Activated naive CD4-positive, alpha-beta T cell treated with anti-CD3 and anti-CD28 coated beads, Interleukin-2, amount 50 U/mL, for 72 hours (primary cell): ENCODE data around the gene HSD17B8. TPM values are rescaled to one million over a fixed set of nuclear protein-coding genes. Genes with fewer than 3 reads are reported as not detected.

ENCODE experiments used
- ATAC-seq, 2 donors: fragments of 150-1000 bp; cut with Tn5 transposase; 2 replicates each; pipeline ENCODE4 v1.10.0; 2021; ENCODE audit warnings: mild to moderate bottlenecking in 2 of 2, moderate library complexity in 2 of 2
- DNase-seq, 2 donors: peaks; one replicate each; pipeline ENCODE4 v3.0.0; 2021 to 2022; ENCODE audit warnings: low spot score in 2 of 2
- H3K27ac Mint-ChIP-seq, 2 donors: one replicate each; pipeline ENCODE4 v1.8.0; 2022; ENCODE audit warnings: mild to moderate bottlenecking in 2 of 2, mixed read lengths in 2 of 2
- H3K36me3 Mint-ChIP-seq, 2 donors: one replicate each; pipeline ENCODE4 v1.8.0; 2022; ENCODE audit warnings: mixed read lengths in 2 of 2
- H3K9me3 Mint-ChIP-seq, 2 donors: one replicate each; pipeline ENCODE4 v1.8.0; 2022; ENCODE audit warnings: mixed read lengths in 2 of 2
- total RNA-seq, 2 donors: library from RNA; stranded (reverse); gene quantifications; one replicate each; pipeline ENCODE4 v1.2.3, GENCODE V29; 2022

HSD17B8 gene
- total RNA-seq, 2 donors from 2014 or later: 14.7 to 17.5 TPM

GRCh38 chr6:33169291-33170175 is 34.9 kb upstream of the HSD17B8 start:
- no peak for ATAC-seq
- Mint-ChIP-seq H3K27ac (peak overlapping the region in 1 of 2 donors; percentile 26), H3K36me3 (no peaks in the 10 kb centered on the region), H3K9me3 (no peaks in the 10 kb centered on the region)
- DNase-seq: no peak

DNA sequence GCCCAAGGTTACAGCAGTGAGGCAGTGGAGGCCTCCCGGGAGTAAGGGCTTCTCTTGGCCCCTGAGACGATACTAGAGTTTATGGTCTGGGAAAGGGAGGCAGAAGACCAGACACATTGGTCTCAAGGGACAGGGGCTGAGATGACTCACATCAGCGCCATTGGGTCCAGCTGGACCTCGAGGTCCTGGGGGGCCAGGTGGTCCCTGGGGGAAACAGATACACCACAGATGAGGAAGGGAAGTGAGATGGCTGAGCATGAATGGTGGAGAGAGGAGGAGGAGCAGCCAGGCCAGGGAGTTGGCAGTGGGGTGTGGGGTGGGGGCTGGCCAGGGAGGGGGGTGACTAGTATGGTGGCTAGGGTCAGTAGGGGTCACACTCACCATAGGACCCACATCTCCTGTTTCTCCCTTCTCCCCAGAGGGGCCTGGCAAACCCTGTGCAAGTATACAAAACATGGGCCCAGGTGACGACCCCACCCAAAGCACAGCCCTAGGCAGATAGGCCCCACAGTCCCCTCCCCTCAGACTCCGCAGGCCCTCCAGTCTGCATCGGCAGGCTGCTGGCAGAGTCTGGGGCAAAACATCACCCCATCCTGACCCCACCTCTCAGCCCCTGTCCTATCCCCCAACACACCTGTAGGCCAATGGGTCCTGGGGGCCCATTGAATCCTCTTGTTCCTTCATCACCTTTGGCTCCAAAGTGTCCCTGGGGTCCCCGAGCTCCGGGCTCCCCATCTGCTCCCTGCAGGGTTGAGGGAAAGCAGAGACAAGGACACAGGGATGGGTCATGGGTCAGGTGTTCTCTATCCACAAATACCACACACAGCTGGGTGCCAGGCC is 34.1 kb upstream of the HSD17B8 start:
- DNase-seq (no peak), ATAC-seq (no peak)
- Mint-ChIP-seq H3K9me3 (no peaks in the 10 kb centered on the region), H3K36me3 (no peaks in the 10 kb centered on the region), H3K27ac (no peak overlapping the region)

DNA sequence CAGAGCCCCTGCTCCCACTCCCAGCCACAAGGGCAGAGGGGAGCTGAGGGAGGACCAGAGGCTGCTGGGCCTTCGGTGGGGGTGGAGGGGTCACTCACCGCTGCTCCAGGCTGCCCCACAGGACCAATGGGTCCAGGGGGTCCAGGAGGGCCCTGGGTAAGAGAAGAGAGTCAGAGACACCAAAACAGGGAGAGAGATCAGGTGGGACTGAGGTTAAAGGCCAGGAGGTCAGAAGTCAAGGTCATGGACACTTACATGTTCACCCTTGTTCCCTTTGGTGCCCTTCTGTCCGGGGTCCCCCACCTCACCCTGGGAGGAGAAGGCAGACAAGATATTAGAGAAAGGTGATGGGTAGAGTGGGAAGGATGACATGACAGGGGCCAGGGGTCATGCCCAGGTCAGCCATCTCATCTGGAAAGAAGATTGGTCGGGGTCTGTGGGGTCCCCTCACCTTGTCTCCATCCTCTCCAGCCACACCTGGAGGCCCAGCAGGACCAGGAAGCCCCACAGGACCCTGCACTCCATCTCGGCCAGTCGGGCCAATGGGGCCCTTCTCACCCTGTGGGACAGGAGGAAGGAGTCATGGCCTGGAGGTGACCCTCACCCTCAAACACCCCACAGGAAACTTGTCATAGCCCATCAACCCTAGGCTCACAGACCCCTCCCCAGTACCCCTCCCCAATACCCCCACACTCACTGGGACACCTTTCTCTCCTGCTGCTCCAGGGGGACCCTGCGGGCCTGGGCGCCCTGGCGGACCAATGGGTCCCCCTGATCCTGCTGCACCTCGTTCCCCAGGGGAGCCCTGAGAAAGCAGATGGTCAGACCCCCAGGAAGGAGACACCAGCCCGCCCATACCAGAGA is 33.2 kb upstream of the HSD17B8 start:
- DNase-seq: no peak
- H3K27ac Mint-ChIP-seq: peak overlapping the region in 1 of 2 donors; percentile 81

DNA sequence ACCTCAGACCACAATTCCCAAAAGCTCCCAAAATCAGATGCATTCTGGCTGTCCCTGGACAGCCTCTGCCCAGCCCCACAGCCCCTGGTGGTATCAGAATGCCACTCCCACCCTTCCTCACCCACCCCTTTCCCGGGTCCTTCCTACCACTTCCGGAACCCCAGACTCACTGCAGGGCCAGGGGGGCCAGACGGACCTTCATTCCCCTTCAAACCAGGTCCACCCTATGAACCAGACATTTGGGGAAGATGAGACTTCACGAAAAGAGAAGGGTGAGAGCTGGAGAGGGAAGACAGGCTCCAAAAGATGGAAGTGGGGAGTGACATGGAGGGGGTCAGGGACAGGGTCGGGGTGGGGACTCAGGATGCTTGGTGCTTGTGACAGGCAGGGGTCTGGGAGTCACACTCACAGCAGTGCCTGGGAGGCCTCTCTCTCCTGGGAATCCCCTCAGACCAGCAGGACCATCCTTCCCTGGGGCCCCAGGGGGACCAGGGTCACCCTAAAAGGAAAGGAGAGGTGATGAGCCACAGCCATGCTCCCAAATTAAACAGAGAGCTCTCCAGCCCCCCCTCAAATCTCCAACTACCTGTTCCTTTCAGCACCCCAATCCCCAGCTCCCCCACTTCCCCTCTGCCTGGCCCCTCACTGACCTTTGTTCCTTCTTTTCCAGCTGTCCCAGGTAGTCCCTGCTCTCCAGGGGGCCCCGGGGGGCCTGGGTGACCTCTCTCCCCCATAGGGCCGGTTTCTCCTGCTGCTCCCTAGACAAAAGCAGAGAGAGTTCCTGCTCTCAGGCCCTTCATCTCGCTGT is 32.4 kb upstream of the HSD17B8 start:
- Mint-ChIP-seq H3K36me3 (no peaks in the 10 kb centered on the region), H3K9me3 (no peaks in the 10 kb centered on the region), H3K27ac (peak overlapping the region in 1 of 2 donors; percentile 65)
- DNase-seq (no peak), ATAC-seq (no peak)

More for the DNA sequence above, 33.2 kb upstream of the HSD17B8 start:
- H3K9me3 Mint-ChIP-seq: no peaks in the 10 kb centered on the region
- no peaks in the 10 kb centered on the region for H3K36me3 Mint-ChIP-seq
- ATAC-seq: no peak

- Mint-ChIP-seq H3K36me3 (no peaks in the 10 kb centered on the region), H3K27ac (peak overlapping the region in 1 of 2 donors; percentile 25), H3K9me3 (no peaks in the 10 kb centered on the region)
- no peak for DNase-seq
- ATAC-seq: no peak
These were observed 31.5 kb upstream of the HSD17B8 start for GRCh38 chr6:33172688-33173534.

GRCh38 chr6:33173535-33174180 is 30.8 kb upstream of the HSD17B8 start:
- no peak for DNase-seq
- Mint-ChIP-seq H3K36me3 (no peaks in the 10 kb centered on the region), H3K9me3 (no peaks in the 10 kb centered on the region), H3K27ac (no peak overlapping the region)
- no peak for ATAC-seq

GRCh38 chr6:33174784-33175183 is 29.7 kb upstream of the HSD17B8 start:
- Mint-ChIP-seq H3K27ac (peak overlapping the region in 1 of 2 donors; percentile 2), H3K36me3 (no peaks in the 10 kb centered on the region), H3K9me3 (no peaks in the 10 kb centered on the region)
- ATAC-seq (peak in 1 of 2 donors; percentile 11), DNase-seq (no peak)

DNA sequence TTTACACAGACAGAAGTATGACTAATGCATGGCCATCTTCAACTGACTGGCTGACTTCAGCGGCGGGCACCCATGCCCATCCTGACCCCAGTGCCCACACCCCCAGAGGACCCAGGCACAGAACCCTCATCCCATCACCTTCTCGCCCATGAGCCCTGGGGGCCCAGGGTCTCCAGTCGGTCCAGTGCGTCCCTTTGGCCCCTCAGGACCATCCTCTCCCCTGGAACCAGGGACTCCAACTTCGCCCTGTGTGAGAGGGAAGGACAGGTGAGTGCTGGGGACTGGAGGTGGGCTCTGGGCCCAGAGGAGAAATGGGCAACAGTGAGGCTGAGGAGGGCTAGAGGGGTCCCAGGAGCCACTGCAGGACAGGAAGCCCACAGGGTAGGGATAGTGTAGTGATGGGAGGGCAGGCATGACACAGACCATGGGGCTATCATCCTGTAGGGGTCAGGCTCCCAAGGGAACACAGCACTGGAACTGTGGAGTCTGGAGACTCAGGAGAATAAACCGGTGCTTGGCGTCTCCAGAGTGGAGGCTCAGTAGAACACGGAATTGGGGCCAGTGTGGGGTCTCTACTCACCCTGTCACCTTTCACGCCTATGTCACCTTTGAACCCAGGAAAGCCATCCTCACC is 28.9 kb upstream of the HSD17B8 start:
- Mint-ChIP-seq H3K36me3 (no peaks in the 10 kb centered on the region), H3K9me3 (no peaks in the 10 kb centered on the region), H3K27ac (peak overlapping the region in 1 of 2 donors; percentile 2)
- DNase-seq (no peak), ATAC-seq (no peak)

- H3K9me3 Mint-ChIP-seq: no peaks in the 10 kb centered on the region
- ATAC-seq (no peak), DNase-seq (no peak)
- H3K36me3 Mint-ChIP-seq: no peaks in the 10 kb centered on the region
- peak overlapping the region in 1 of 2 donors; percentile 2 for H3K27ac Mint-ChIP-seq
These were observed 27.5 kb upstream of the HSD17B8 start for GRCh38 chr6:33176906-33177305.

GRCh38 chr6:33177552-33178446 is 26.7 kb upstream of the HSD17B8 start:
- no peak for DNase-seq
- H3K27ac Mint-ChIP-seq: peak overlapping the region in 1 of 2 donors; percentile 2

GRCh38 chr6:33178755-33179475 is 25.5 kb upstream of the HSD17B8 start:
- Mint-ChIP-seq H3K9me3 (peaks cover 14 to 15% of the 10 kb centered on the region in 2 donors), H3K36me3 (peaks cover 14 to 16% of the 10 kb centered on the region in 2 donors), H3K27ac (peak overlapping the region in 1 of 2 donors; percentile 22)
- no peak for DNase-seq
- ATAC-seq: no peak

More at GRCh38 chr6:33177552-33178446, 26.7 kb upstream of the HSD17B8 start:
- H3K9me3 Mint-ChIP-seq: peaks cover 3 to 4% of the 10 kb centered on the region in 2 donors
- ATAC-seq: no peak
- peaks cover 3 to 5% of the 10 kb centered on the region in 2 donors for H3K36me3 Mint-ChIP-seq

- DNase-seq (no peak), ATAC-seq (no peak)
- Mint-ChIP-seq H3K9me3 (peaks cover 14 to 22% of the 10 kb centered on the region in 2 donors), H3K27ac (peak overlapping the region in 1 of 2 donors; percentile 56), H3K36me3 (peaks cover 15 to 24% of the 10 kb centered on the region in 2 donors)
These were observed 23.3 kb upstream of the HSD17B8 start for GRCh38 chr6:33181141-33181540.
